Right atrium auricular region (tissue), 2 donors: Measurements from ENCODE around the gene FIZ1. TPM values are rescaled to one million over a fixed set of nuclear protein-coding genes. Genes with fewer than 3 reads are reported as not detected.
A peak's percentile ranks its signal among the peaks of the same experiment; 100 is the strongest.

Experiments
- DNase-seq: peaks from one replicate; pipeline ENCODE4 v3.0.0-alpha.2; 2019; ENCODE audit warnings: low spot score
- H3K27ac ChIP-seq, 2 donors: fragments of 200-600 bp; sonication (generic); 1 replicate in 1 of 2; 2 replicates in 1 of 2; pipeline ENCODE4 v1.5.1; 2016 to 2019
- H3K27me3 ChIP-seq, 2 donors: fragments of 200-600 bp; sonication (generic); one replicate each; pipeline versions ENCODE4 v1.5.1 to v1.6.0; 2017 to 2019
- H3K36me3 ChIP-seq: fragments of 200-600 bp; sonication (generic); one replicate; pipeline ENCODE4 v1.5.1; 2016
- H3K4me1 ChIP-seq, 2 donors: fragments of 200-600 bp; sonication (generic); one replicate each; pipeline versions ENCODE4 v1.5.1 to v1.6.0; 2017 to 2019
- H3K4me3 ChIP-seq, 2 donors: fragments of 200-600 bp; sonication (generic); 1 replicate in 1 of 2; 2 replicates in 1 of 2; pipeline ENCODE4 v1.5.1; 2017 to 2019; ENCODE audit warnings: mild to moderate bottlenecking in 1 of 2, moderate library complexity in 1 of 2
- H3K9me3 ChIP-seq, 2 donors: fragments of 200-600 bp; sonication (generic); one replicate each; pipeline ENCODE4 v1.5.1; 2019
- CTCF ChIP-seq, 2 donors: fragments of 200-600 bp; sonication (generic); IDR thresholded peaks; one replicate each; pipeline ENCODE4 v1.5.1; 2019; ENCODE audit warnings: antibody characterized with exemption in 2 of 2
- total RNA-seq, 2 donors: library from RNA; depleted of rRNA; stranded (reverse); fragments of >200 nt; gene quantifications; one replicate each; pipeline ENCODE4 v1.1.0, GENCODE V29; 2016

The FIZ1 gene, protein sequence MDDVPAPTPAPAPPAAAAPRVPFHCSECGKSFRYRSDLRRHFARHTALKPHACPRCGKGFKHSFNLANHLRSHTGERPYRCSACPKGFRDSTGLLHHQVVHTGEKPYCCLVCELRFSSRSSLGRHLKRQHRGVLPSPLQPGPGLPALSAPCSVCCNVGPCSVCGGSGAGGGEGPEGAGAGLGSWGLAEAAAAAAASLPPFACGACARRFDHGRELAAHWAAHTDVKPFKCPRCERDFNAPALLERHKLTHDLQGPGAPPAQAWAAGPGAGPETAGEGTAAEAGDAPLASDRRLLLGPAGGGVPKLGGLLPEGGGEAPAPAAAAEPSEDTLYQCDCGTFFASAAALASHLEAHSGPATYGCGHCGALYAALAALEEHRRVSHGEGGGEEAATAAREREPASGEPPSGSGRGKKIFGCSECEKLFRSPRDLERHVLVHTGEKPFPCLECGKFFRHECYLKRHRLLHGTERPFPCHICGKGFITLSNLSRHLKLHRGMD
- total RNA-seq: 10 to 100 TPM in 1 of 2 donors, 1 to 10 TPM in 1; 9.2 to 12.2 TPM

DNA sequence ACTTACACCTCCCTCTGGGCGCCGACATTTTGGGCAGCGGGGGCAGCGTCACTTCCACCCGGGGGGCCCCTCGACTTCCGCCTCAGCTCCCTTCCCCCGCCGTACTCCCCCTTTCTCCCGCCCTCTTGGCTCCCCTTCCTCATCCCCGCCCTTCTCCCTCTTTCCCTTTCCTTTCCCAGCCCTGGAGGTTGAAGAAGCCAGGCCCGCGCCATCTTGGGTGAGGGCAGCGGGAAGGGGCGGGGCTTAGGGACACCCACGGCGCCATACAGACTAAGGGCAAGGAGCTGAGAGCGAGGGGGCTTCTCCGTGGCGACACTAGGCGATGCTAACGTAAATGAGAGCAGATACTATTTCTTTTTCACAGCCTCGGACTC, at the start of gene FIZ1:
Gene FIZ1, minus strand, starts transcription at position 50 of the 374 bp plus-strand sequence. CDS start 1,652 bp downstream, outside the sequence.
- TF ChIP-seq CTCF (IDR thresholded peaks at IDR 0.05): no peak
- peaks cover 0 to 25% of the 10 kb centered on the region in 2 donors for H3K4me1 ChIP-seq
- peak; percentile 99 for DNase-seq
- no peaks in the 10 kb centered on the region for H3K9me3 ChIP-seq
- peaks cover 7% of the 10 kb centered on the region for H3K36me3 ChIP-seq
- peak within 1 kb of the TSS; percentile 77 to 82 for H3K4me3 ChIP-seq
- H3K27ac ChIP-seq: peak within 1 kb of the TSS; percentile 99
- H3K27me3 ChIP-seq: no peaks in the 10 kb centered on the region

GRCh38 chr19:55648585-55649267, 49.4 kb upstream of the FIZ1 start:
- TF ChIP-seq CTCF (IDR thresholded peaks at IDR 0.05): no peak
- Histone ChIP-seq H3K27me3 (no peaks in the 10 kb centered on the region), H3K27ac (peak overlapping the region; percentile 87 to 90), H3K4me3 (peak overlapping the region; percentile 80 to 88), H3K9me3 (no peaks in the 10 kb centered on the region), H3K4me1 (peaks cover 0 to 48% of the 10 kb centered on the region in 2 donors), H3K36me3 (peaks cover 11% of the 10 kb centered on the region)
- DNase-seq: no peak

DNA sequence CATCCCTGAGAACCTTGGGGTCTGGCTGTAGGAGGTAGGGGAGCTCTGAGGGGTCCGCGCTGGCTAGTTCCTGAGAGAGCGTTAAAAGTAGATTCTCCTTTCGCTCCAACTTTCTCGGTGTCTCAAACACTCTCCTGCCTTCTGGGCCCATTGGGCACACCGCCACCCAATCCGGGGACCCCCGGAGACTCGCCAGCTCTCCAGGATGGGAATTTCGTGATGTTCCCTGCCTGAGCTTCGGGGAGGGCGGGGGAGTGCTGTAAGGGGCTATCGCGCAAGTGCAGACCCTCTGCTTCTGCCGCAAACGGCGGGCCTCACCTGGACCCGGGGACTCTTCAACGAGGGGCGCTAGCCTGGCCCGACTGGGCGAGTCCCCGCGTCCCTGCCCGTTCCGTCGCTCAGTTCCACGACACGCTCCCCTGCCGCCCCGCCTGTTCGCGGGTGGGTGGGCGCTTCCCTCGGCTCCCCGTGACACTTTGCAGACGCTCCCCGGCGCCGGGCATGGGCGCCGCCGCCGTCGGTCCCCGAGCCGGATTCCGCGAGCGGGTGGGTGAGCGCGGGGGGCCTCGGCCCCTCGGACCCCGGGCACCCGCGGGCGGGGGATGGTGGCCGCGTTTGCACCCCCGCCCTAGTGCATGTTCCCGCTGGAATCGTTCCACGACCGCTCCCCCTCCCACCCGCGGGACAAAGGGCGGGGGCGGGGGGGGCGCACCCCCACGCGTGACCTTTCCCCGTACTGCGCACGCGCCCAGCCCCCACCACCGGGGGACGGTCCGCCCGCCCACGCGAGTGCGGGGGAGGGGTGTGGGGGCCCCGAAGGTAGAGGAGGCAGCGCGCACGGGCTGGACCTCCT, 48.6 kb upstream of the FIZ1 start, which contains the start of gene CCDC106:
Gene CCDC106, plus strand, starts transcription at position 481 of the 853 bp plus-strand sequence. CDS start 835 bp downstream, outside the sequence.
- no peak for TF ChIP-seq CTCF (IDR thresholded peaks at IDR 0.05)
- DNase-seq: no peak
- Histone ChIP-seq H3K27ac (peak within 1 kb of the TSS; percentile 87 to 90), H3K4me3 (peak within 1 kb of the TSS; percentile 80 to 88), H3K27me3 (no peaks in the 10 kb centered on the region), H3K4me1 (peaks cover 0 to 46% of the 10 kb centered on the region in 2 donors), H3K36me3 (peaks cover 11% of the 10 kb centered on the region), H3K9me3 (no peaks in the 10 kb centered on the region)

DNA sequence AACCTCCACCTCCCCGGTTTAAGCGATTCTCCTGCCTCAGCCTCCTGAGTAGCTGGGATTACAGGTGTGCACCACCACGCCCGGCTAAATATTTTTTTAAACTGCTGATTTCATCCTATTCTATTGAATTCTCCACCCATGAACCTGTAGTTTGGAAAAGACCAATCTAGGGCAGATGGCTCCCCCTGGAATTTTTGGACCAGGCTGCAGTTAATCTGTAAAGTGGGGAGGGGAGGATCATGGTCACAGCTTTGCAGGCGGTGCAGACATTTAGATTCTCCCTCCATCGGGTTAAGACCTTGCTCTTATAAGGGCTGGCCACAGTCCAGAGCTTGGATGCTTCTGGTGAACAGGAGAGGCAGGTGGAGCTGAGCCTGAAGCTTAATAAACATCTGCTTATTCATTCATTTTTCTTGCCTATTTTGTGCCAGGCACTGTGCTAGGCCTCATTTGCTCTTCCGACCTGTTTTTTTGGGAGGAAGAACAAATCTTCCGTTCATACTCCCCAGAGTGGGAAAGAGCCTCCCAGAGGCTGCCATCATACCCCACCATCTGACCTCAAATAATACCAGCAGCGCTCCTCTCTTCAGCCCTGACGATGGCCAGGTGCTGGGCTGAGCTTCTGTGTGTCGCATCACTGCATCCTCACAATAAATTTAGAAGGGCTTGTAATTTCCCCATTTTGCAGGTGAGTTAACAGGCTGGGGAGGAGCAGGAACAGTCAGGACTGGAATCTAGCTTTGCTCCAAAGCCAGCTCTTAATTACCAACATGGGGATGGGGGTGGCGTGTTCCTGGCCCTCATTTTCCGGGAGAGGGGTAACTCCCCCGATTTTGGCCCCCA, 47.8 kb upstream of the FIZ1 start:
- Histone ChIP-seq H3K27ac (peak overlapping the region; percentile 87 to 90), H3K27me3 (no peaks in the 10 kb centered on the region), H3K4me3 (peak overlapping the region; percentile 80 to 88), H3K4me1 (peaks cover 0 to 53% of the 10 kb centered on the region in 2 donors), H3K9me3 (no peaks in the 10 kb centered on the region), H3K36me3 (peaks cover 11% of the 10 kb centered on the region)
- no peak for DNase-seq
- TF ChIP-seq CTCF (IDR thresholded peaks at IDR 0.05): no peak
